GM04503 (cell line): ENCODE data around the gene ALKBH4.
"Not testable (repeated sequence)": the region's sequence is repeated elsewhere in the genome, so short reads cannot be mapped to it uniquely, and the experiment has no call there.

Experiments
- DNase-seq: peaks from one replicate; pipeline ENCODE4 v3.0.0-alpha.2; 2012; ENCODE audit warnings: low read depth

The ALKBH4 gene

GRCh38 chr7:102426268-102427018, 38.2 kb downstream of the ALKBH4 start:
- DNase-seq, result no peak

- DNase-seq, result no peak
These were observed 38.9 kb downstream of the ALKBH4 start for GRCh38 chr7:102425639-102426267.

- DNase-seq, result no peak
These were observed 39.9 kb downstream of the ALKBH4 start for GRCh38 chr7:102424787-102425218.

GRCh38 chr7:102424129-102424551, 40.5 kb downstream of the ALKBH4 start:
- no peak for DNase-seq

GRCh38 chr7:102421706-102422240, 42.9 kb downstream of the ALKBH4 start:
- no peak for DNase-seq

- no peak for DNase-seq
These were observed 46.1 kb downstream of the ALKBH4 start for GRCh38 chr7:102418592-102418991.

- no peak for DNase-seq
These were observed 47.6 kb downstream of the ALKBH4 start for GRCh38 chr7:102417105-102417504.

GRCh38 chr7:102416406-102416805, 48.3 kb downstream of the ALKBH4 start:
- DNase-seq, result no peak

GRCh38 chr7:102415685-102416225, 48.9 kb downstream of the ALKBH4 start:
- DNase-seq, result no peak

- DNase-seq, result no peak
These were observed 51.1 kb downstream of the ALKBH4 start for GRCh38 chr7:102413611-102414010.

- no peak for DNase-seq
These were observed 51.6 kb downstream of the ALKBH4 start for GRCh38 chr7:102413091-102413490.

GRCh38 chr7:102412548-102412947, 52.1 kb downstream of the ALKBH4 start:
- DNase-seq, result no peak

GRCh38 chr7:102410918-102411317, 53.7 kb downstream of the ALKBH4 start:
- DNase-seq, result no peak

- DNase-seq, result no peak
These were observed 54.5 kb downstream of the ALKBH4 start for GRCh38 chr7:102410123-102410522.

GRCh38 chr7:102409340-102409739, 55.3 kb downstream of the ALKBH4 start:
- DNase-seq, result no peak

- DNase-seq, result not testable (repeated sequence)
These were observed 56.1 kb downstream of the ALKBH4 start for GRCh38 chr7:102408530-102408929.

- DNase-seq, result no peak
These were observed 56.8 kb downstream of the ALKBH4 start for GRCh38 chr7:102407910-102408309.
